GM23338 (cell line): Measurements from ENCODE around the gene LCN6.

Source experiments
- CREB1 ChIP-seq: fragments of 250-450 bp; sonication (Bioruptor Pico); IDR thresholded peaks from 2 replicates; pipeline ENCODE4 v1.5.0; 2020; ENCODE audit warnings: low read depth, mild to moderate bottlenecking, moderate library complexity
- CTCF ChIP-seq, 2 experiments: fragments of 200-600 bp in 1 of 2; sonication (generic) in 1 of 2; conservative IDR thresholded peaks; 2 replicates each; pipeline versions ENCODE4 v1.5.1 to v1.6.1; 2016 to 2017; ENCODE audit warnings: antibody characterized with exemption in 2 of 2, low read depth in 2 of 2, mild to moderate bottlenecking in 2 of 2, moderate library complexity in 1 of 2
- ETS1 ChIP-seq: IDR thresholded peaks from 2 replicates; pipeline ENCODE4 v1.6.1; 2016; ENCODE audit warnings: antibody characterized with exemption
- EZH2 ChIP-seq: fragments of 200-600 bp; sonication (generic); IDR thresholded peaks from one replicate; pipeline ENCODE4 v1.8.0; 2017; ENCODE audit warnings: antibody characterized with exemption, mild to moderate bottlenecking, low read depth; ENCODE audit not compliant: unreplicated experiment
- EZH2phosphoT487 ChIP-seq: fragments of 200-600 bp; sonication (generic); IDR thresholded peaks from one replicate; pipeline ENCODE4 v1.8.1; 2018; ENCODE audit warnings: antibody characterized with exemption; ENCODE audit not compliant: unreplicated experiment
- JUNB ChIP-seq: IDR thresholded peaks from one replicate; pipeline ENCODE4 v1.6.1; 2016; ENCODE audit warnings: antibody characterized with exemption; ENCODE audit not compliant: unreplicated experiment
- NANOG ChIP-seq: IDR thresholded peaks from 2 replicates; pipeline ENCODE4 v1.6.1; 2016; ENCODE audit warnings: antibody characterized with exemption, borderline replicate concordance
- POLR2AphosphoS5 ChIP-seq: IDR thresholded peaks from 2 replicates; pipeline ENCODE4 v1.6.1; 2016; ENCODE audit warnings: antibody characterized with exemption, low read depth
- REST ChIP-seq: IDR thresholded peaks from one replicate; pipeline ENCODE4 v1.6.1; 2018; ENCODE audit warnings: antibody characterized with exemption; ENCODE audit not compliant: unreplicated experiment
- STAT1 ChIP-seq: IDR thresholded peaks from one replicate; pipeline ENCODE4 v1.6.1; 2016; ENCODE audit warnings: antibody characterized with exemption; ENCODE audit not compliant: unreplicated experiment
- ZNF114 ChIP-seq: fragments of 250-450 bp; sonication (Bioruptor Pico); IDR thresholded peaks from 2 replicates; pipeline ENCODE4 v1.5.0; 2020; ENCODE audit warnings: mild to moderate bottlenecking, moderate library complexity
- ZNF331 ChIP-seq: fragments of 250-450 bp; sonication (Bioruptor Pico); IDR thresholded peaks from 2 replicates; pipeline ENCODE4 v1.5.0; 2020; ENCODE audit warnings: low read depth, mild to moderate bottlenecking, moderate library complexity
- ZNF462 ChIP-seq: fragments of 250-450 bp; sonication (Bioruptor Pico); IDR thresholded peaks from 2 replicates; pipeline ENCODE4 v1.5.0; 2020; ENCODE audit warnings: mild to moderate bottlenecking, moderate library complexity

DNA sequence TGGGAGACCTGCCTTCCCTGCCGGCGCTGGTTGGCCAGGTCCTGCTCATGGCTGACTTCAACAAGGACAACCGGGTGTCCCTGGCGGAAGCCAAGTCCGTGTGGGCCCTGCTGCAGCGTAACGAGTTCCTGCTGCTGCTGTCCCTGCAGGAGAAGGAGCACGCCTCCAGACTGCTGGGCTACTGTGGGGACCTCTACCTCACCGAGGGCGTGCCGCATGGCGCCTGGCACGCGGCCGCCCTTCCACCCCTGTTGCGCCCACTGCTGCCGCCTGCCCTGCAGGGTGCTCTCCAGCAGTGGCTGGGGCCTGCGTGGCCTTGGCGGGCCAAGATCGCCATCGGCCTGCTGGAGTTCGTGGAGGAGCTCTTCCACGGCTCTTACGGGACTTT is 25.4 kb downstream of the LCN6 start:
- TF ChIP-seq CTCF (conservative IDR thresholded peaks at IDR 0.05; ENCODE audit: low read depth in 2 of 2) (no peak), EZH2phosphoT487 (no peak), EZH2 (no peak), JUNB (no peak), REST (no peak), POLR2AphosphoS5 (no peak), ETS1 (no peak), CREB1 (CRISPR knock-in tag) (no peak), NANOG (no peak), ZNF114 (CRISPR knock-in tag) (no peak), STAT1 (no peak), ZNF331 (CRISPR knock-in tag) (no peak), ZNF462 (CRISPR knock-in tag) (no peak)
